VCaP (cell line): Measurements from ENCODE around the gene RFX2.

Experiments used
- H3K27ac ChIP-seq: fragments of 450-650 bp; 2 replicates; pipeline ENCODE4 v1.5.1; 2017
- CTCF ChIP-seq: fragments of 450-650 bp; conservative IDR thresholded peaks from 2 replicates; pipeline ENCODE4 v1.5.1; 2017; ENCODE audit warnings: mild to moderate bottlenecking, moderate library complexity

Gene RFX2

GRCh38 chr19:6068711-6069110 lies 41.6 kb downstream of the RFX2 start:
- TF ChIP-seq CTCF: no peak
- peak overlapping the region; percentile 92; the same call in 1 of the 2 replicates for H3K27ac ChIP-seq

GRCh38 chr19:6067975-6068374 lies 42.3 kb downstream of the RFX2 start:
- peak overlapping the region; percentile 92 for H3K27ac ChIP-seq
- TF ChIP-seq CTCF: no peak

GRCh38 chr19:6066661-6067646 lies 43.3 kb downstream of the RFX2 start:
- peak overlapping the region; percentile 92 for H3K27ac ChIP-seq
- no peak for TF ChIP-seq CTCF

- TF ChIP-seq CTCF: no peak
- peak overlapping the region; percentile 92 for H3K27ac ChIP-seq
These were observed 44.5 kb downstream of the RFX2 start for GRCh38 chr19:6065685-6066374.

- peak overlapping the region; percentile 92 for H3K27ac ChIP-seq
These were observed 45.8 kb downstream of the RFX2 start for GRCh38 chr19:6064336-6065073.

GRCh38 chr19:6063576-6064335 lies 46.5 kb downstream of the RFX2 start:
- no peak overlapping the region; the same call in 1 of the 2 replicates for H3K27ac ChIP-seq
- TF ChIP-seq CTCF: no peak

More at GRCh38 chr19:6064336-6065073, 45.8 kb downstream of the RFX2 start:
- TF ChIP-seq CTCF: no peak
